ENCODE data around the gene EXOSC2.

DNA sequence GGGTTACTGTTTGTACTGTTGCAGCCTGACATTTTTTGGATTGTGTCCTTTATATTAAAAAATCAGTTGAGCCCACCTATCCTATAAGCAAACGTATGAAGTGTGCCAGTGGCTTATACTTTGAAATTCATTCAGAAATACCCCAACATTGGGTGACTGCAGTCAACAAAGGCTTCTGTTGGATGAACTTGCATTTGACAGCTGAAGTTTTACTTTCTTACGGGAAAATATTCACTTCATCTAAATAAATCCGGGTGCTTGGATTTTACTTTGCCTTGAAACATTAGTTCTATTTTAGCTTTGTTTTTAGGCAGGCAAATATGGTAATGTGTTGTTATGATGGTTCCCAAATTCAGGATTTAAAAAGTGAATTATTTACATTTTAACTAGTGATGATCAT, 21.7 kb downstream of the EXOSC2 start:
- no peak for TF ChIP-seq RAD21 (IDR thresholded peaks at IDR 0.05; ENCODE audit: low read depth)
- no peak for TF ChIP-seq FOXM1 (IDR thresholded peaks at IDR 0.05; ENCODE audit: borderline replicate concordance, low read depth)
- no peak for TF ChIP-seq EP300 (IDR thresholded peaks at IDR 0.05; ENCODE audit: borderline replicate concordance)
- TF ChIP-seq TCF12 (IDR thresholded peaks at IDR 0.05; ENCODE audit: low read depth), result no peak
- TF ChIP-seq EGR1 (IDR thresholded peaks at IDR 0.05), result no peak
- TF ChIP-seq, protein P1, sequence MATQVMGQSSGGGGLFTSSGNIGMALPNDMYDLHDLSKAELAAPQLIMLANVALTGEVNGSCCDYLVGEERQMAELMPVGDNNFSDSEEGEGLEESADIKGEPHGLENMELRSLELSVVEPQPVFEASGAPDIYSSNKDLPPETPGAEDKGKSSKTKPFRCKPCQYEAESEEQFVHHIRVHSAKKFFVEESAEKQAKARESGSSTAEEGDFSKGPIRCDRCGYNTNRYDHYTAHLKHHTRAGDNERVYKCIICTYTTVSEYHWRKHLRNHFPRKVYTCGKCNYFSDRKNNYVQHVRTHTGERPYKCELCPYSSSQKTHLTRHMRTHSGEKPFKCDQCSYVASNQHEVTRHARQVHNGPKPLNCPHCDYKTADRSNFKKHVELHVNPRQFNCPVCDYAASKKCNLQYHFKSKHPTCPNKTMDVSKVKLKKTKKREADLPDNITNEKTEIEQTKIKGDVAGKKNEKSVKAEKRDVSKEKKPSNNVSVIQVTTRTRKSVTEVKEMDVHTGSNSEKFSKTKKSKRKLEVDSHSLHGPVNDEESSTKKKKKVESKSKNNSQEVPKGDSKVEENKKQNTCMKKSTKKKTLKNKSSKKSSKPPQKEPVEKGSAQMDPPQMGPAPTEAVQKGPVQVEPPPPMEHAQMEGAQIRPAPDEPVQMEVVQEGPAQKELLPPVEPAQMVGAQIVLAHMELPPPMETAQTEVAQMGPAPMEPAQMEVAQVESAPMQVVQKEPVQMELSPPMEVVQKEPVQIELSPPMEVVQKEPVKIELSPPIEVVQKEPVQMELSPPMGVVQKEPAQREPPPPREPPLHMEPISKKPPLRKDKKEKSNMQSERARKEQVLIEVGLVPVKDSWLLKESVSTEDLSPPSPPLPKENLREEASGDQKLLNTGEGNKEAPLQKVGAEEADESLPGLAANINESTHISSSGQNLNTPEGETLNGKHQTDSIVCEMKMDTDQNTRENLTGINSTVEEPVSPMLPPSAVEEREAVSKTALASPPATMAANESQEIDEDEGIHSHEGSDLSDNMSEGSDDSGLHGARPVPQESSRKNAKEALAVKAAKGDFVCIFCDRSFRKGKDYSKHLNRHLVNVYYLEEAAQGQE (IDR thresholded peaks at IDR 0.05; ENCODE audit: low read depth), result no peak
- TF ChIP-seq TAF1 (IDR thresholded peaks at IDR 0.05; ENCODE audit: low read depth), result no peak
- TF ChIP-seq, protein P2, sequence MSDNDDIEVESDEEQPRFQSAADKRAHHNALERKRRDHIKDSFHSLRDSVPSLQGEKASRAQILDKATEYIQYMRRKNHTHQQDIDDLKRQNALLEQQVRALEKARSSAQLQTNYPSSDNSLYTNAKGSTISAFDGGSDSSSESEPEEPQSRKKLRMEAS (IDR thresholded peaks at IDR 0.05), result no peak
- no peak for TF ChIP-seq YY1 (IDR thresholded peaks at IDR 0.05; ENCODE audit: low read depth)
- no peak for TF ChIP-seq CREB1 (IDR thresholded peaks at IDR 0.05; ENCODE audit: low read depth)
- no peak for TF ChIP-seq CEBPB (IDR thresholded peaks at IDR 0.05)
- no peak for TF ChIP-seq ZBTB7A (IDR thresholded peaks at IDR 0.05; ENCODE audit: low read depth)

All from Ishikawa (cell line).